Stimulated activated CD8-positive, alpha-beta memory T cell treated with anti-CD3 and anti-CD28 coated beads, Interleukin-7, amount 100 ng/mL, for 4 hours (primary cell): ENCODE data around the gene ANKRD11.
"Not testable (repeated sequence)": the region's sequence is repeated elsewhere in the genome, so short reads cannot be mapped to it uniquely, and the experiment has no call there.

Experiments used
- DNase-seq, 2 donors: peaks; one replicate each; pipeline ENCODE4 v3.0.0-alpha.2; 2020; ENCODE audit warnings: low read depth in 2 of 2

ANKRD11 gene

GRCh38 chr16:89450537-89450936 lies 39.8 kb downstream of the ANKRD11 start:
- no peak for DNase-seq

DNA sequence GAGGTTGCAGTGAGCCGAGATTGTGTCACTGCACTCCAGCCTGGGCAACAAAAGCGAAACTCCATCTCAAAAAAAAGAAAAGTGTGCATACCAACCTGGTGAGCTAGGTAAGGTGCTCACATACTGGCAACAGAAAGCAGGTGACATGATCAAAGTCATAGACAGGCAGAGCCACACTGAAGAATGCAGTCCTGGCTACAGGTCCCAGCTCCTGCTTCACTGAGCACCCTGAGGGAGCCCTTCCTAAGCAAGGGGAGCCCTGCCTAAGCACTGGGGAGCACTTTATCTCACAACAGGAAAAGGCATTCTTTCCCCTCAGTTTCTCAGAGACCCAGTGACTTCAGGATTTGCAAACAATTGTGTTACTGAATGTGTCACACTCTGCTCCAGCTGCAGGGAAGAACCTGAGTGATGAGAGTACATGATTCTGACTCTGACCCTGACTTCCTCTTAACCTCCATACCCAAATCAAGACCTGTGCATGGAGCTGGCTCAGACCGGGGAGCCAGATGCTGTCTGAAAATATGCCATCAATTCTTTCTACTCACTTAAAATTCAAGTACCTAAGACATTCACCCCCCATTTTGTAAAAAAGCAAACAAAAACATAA lies 40.5 kb downstream of the ANKRD11 start:
- DNase-seq, result no peak

GRCh38 chr16:89448656-89449055 lies 41.7 kb downstream of the ANKRD11 start:
- no peak for DNase-seq

DNA sequence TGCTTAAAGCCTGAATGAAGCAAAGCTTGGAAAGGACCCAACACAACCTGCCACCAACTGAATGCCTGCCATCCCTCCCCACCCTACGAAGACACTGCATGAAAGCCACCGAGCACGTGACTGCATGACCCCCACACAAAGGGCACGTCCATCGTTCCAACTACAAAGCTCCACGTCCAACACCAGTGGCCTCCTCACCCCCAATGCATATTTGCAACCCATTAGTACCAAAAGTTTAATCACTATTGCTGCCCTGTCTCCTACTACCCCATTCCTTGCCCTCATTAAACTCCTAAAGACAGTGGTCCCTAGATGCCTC lies 43.4 kb downstream of the ANKRD11 start:
- no peak for DNase-seq

DNA sequence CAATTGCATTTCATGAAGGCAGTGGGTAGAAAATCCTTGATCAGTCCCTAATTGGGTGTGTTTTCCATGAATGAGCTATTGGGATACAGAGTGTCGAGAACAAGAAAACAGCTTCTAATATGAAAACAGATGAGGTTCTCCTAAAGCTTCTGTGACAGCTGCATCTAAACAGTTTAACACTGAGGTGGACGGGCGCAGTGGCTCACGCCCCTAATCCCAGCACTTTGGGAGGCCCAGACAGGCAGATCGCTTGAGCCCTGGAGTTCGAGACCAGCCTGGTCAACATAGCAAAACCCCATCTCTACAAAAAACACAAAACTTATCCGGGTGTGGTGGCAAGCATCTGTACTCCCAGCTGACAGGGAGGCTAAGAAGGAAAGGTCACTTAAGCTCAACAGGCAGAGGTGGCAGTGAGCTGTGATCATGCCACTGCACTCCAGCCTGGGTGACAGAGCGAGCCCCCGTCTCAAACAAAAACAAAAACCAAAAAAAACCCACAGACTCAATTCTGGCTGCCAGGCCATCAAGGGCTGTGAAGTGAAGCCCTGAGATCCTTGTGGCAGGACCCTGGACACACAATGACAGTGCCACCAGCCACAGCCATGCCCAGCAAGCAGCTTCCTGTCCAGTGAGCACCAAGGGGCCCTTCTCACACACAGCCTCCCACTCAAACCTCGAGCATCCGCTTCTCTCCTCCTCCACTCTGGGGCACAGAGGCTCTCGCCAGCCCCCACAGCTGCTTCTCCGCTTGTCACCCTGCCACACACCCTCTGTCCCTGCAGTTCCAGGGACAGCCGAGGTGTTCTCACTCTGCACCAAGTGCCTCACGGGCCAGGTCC lies 44.0 kb downstream of the ANKRD11 start:
- DNase-seq, result peak in 1 of 2 donors; percentile 29

DNA sequence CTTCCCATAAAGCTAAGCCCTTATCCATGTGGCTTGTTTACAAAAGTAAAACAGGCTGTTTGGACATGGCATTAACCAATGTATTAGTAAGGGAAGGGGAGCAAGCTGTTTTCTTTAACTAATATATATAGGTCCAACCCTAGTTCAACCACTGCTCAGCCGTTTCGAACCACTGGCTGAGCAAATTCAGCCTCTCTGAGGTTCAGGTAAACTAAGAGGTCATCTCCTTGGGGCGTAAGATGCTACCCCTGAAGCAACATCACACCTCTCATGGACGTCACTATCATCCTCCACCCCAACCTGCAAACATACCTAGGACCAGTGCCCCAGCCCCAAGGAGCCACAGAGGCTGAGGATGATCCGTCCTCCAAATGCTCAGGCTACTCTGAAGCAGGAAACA lies 45.2 kb downstream of the ANKRD11 start:
- DNase-seq, result no peak

GRCh38 chr16:89444728-89445127 lies 45.6 kb downstream of the ANKRD11 start:
- no peak for DNase-seq

DNA sequence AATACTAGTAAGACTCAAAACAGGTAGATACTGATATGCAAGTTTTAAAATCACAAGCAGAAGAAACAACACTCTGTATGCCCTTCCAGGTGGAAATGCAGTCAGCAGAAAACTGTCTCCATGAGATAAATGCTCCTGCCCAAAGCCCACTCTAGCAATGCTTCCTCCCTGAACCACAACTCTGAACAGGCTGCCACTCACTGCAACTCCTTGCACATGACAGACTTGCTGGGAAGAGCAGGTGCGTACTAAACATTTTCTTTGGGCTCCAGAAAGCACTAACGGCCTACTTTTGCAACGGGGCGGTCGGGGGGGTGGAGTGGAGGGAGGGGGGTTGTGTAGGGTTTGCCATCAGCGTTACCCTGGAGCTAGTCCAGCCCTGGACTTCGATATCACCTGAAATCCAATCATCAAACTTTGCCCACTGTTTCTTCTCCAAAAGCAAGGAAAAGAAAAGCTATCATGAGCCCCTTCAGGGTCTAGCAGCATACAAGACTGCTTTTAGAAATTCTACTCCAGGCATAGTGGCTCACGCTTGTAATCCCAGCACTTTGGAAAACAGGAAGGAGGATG lies 46.1 kb downstream of the ANKRD11 start:
- DNase-seq, result no peak

DNA sequence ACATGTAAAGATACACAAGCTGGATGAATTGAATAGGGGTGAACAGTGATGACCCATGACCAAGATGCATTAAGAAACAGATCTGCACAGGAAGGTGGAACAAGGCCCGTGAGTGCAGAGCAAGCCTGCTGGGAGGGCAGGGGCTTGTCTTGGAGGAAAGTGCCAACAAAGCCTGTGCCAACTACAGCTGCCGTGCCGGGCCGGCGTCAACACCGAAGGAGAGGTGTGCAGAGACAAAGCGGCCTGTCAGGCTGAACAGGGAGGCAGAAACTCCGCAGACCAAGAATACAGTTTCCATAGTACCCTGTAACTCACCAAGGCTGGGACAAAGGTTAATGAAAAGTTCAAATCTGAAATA lies 46.7 kb downstream of the ANKRD11 start:
- DNase-seq, result no peak

DNA sequence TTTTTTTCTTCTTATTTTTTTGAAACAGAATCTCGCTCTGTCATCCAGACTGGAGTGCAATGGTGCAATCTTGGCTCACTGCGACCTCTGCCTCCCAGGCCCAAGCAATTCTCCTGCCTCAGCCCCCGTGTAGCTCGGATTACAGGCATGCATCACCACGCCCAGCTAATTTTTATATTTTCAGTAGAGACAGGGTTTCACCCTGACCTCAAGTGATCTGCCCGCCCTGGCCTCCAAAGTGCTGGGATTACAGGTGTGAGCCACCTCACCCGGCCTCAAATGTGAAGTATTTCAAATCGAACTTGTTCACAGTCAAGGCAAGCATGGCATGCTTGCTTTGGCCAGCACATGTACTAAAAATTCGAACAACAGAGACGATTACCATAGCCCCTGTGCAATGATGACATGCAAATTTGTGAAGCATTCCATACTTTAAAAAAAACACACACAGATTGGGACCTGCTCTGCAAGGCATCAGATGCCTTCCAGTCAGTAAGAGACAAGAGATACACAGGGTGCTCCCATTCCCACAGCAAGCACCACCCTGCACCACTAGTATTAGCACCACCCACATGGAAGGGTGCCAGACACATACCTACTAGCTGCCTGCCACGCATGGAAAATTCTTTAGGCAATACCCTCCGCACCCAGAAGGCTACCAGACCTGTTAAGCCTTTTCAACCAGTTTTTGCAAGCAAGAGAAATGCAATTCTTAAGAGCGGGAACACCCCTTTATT lies 47.2 kb downstream of the ANKRD11 start:
- DNase-seq, result no peak

GRCh38 chr16:89442588-89442987 lies 47.8 kb downstream of the ANKRD11 start:
- no peak for DNase-seq

GRCh38 chr16:89439659-89440058 lies 50.7 kb downstream of the ANKRD11 start:
- DNase-seq, result no peak

DNA sequence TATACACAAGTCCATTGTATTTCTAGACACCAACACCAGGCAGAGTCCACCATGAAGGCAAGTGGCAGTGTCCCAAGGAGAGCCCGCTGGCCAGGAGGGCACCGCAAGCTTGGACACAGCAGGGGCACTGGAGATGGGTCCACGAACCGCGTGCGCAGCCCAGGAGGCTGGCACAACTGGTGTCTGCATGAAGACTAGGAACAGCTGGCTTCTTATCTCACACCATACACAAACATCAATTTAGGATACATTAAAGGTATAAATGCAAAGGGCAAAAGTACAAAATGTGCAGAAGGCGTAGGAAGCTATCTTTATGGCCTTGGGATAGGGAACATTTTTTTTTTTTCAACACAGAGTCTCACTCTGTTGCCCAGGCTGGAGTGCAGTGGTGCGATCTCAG lies 52.4 kb downstream of the ANKRD11 start:
- DNase-seq, result no peak

DNA sequence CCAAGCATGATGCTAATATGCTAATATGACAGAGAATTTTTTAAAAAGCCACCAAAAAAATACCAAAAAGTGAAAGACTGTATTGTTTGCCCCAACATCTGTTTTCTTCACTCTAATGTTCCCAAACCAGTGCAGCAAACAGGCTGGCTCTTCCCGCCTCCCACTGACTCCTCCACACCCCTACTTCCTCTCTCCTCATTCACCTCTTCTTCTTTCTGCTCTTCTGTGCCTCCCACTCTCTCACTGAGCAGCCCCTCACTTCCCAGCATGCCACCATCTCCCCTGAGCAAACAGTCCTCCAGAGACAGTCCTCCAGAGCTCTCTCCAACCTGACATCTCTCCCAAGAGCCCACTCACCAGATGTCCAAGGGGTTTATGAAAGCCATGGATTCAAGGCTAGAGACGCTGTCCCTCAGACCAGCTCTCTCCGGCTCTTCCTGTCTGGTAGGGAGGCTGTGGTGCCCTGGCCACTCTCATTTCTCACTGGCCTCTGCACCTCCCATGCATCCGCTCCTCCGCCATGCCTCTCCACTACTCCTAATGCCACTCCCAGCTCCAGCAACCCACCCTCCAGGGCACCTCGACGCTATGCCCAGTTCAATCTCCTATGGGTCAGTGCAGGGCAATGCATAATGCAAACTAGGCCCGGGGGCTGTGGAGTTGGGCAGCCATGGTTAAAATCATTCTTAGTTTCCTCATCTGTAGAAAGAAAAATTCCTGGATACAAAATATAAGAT lies 52.9 kb downstream of the ANKRD11 start:
- DNase-seq, result no peak

DNA sequence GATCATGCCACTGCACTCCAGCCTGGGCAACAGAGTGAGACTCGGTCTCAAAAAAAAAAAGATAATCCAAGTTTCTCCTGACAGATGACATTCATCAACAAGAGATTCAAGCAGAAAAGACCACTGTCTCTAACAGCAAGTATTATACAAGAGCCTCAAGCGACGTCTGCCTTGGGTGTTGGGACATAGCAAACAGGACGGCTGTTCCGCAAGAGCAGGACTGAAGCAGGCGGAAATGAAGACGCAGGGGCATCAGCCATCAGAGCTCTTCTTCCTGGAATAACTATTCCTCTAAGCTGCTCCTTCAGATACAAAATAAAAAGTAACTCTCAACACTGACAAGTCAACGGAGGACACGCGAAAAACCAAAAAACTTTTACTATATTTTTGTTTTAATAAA lies 54.0 kb downstream of the ANKRD11 start:
- DNase-seq, result no peak

DNA sequence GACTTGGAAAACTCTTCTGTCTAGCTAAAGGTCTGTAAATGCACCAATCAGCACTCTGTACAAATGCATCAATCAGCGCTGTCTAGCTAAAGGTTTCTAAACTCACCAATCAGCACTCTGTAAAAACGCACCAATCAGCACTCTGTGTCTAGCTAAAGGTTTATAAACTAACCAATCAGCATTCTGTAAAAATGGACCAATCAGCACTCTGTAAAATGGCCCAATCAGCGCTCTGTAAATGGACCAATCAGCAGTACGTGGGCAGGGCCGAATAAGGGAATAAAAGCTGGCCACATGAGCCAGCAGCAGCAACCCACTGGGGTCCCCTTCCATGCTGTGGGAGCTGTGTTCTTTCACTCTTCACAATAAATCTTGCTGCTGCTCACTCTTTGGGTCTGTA lies 55.3 kb downstream of the ANKRD11 start:
- DNase-seq, result not testable (repeated sequence)

GRCh38 chr16:89434490-89434889 lies 55.9 kb downstream of the ANKRD11 start:
- DNase-seq, result no peak

- not testable (repeated sequence) for DNase-seq
Measured at GRCh38 chr16:89433363-89433984, 56.9 kb downstream of the ANKRD11 start.

DNA sequence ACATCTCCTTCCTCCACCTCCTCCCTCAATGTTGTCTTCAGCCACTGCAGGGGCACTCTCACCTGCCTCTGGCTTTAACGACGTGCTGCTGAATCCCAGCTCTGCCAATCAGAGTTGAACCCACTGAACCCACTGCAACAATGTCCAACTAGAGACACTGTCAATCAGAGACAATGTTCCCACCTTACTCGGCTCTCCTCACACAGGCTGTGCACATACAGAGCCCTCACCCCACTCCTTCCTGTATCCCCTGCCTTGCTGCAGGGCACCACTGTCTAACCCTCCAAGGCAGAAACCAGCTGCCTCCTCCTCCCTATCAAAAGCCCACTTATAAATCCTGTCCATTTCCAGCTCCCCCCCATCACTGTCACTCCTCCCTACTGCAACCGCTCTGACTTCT lies 58.7 kb downstream of the ANKRD11 start:
- DNase-seq, result no peak

GRCh38 chr16:89431158-89431584 lies 59.2 kb downstream of the ANKRD11 start:
- no peak for DNase-seq

GRCh38 chr16:89430436-89431157 lies 59.8 kb downstream of the ANKRD11 start:
- DNase-seq, result no peak
